Nephron (organoid): ENCODE results near the gene ST8SIA5.

Source experiments
- H3K27ac Mint-ChIP-seq, 3 experiments: 2 replicates each; pipeline ENCODE4 v1.8.0; 2020; ENCODE audit warnings: mixed read lengths in 3 of 3, mild to moderate bottlenecking in 2 of 3, moderate library complexity in 1 of 3
- H3K27me3 Mint-ChIP-seq: 2 replicates; pipeline ENCODE4 v1.8.0; 2021; ENCODE audit warnings: low read depth, mild to moderate bottlenecking, moderate library complexity, mixed read lengths
- H3K36me3 Mint-ChIP-seq: 2 replicates; pipeline ENCODE4 v1.8.0; 2020; ENCODE audit warnings: low read depth, mixed read lengths
- H3K4me1 Mint-ChIP-seq: 2 replicates; pipeline ENCODE4 v1.8.0; 2020; ENCODE audit warnings: mixed read lengths
- H3K4me3 Mint-ChIP-seq, 3 experiments: 2 replicates each; pipeline ENCODE4 v1.8.0; 2020; ENCODE audit warnings: mild to moderate bottlenecking in 3 of 3, mixed read lengths in 3 of 3, moderate library complexity in 2 of 3
- H3K9me3 Mint-ChIP-seq: 2 replicates; pipeline ENCODE4 v1.8.0; 2020; ENCODE audit warnings: mixed read lengths
- TF ChIP-seq, protein P1 (sequence below), 3 experiments: fragments of 200-600 bp; sonication (generic); IDR thresholded peaks; one replicate each; pipeline ENCODE4 v1.5.0; 2021; ENCODE audit warnings: antibody characterized with exemption in 3 of 3; ENCODE audit not compliant: unreplicated experiment in 3 of 3

ST8SIA5 gene

DNA sequence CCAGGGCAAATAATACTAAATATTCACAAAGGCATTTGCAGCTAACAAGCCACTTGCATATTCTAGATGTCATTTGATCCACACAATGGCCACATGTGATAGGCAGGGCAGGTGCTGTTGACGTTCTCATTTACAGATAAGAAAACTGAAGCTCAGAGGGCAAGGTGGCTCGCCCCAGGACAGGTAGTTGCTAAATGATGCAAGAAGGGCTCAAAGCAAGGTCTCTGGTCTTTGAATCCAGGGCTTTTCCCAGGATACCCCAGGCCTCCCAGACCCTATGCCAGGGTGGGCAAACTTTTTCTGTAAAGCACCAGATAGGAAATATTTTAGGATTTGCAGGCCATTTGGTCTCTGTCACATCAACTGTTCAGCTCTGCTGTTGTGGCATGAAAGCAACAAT, 135.0 kb downstream of the ST8SIA5 start:
- Mint-ChIP-seq H3K9me3 (no peaks in the 10 kb centered on the region), H3K27me3 (peaks cover 40% of the 10 kb centered on the region), H3K27ac (no peak overlapping the region), H3K4me3 (no peak overlapping the region), H3K36me3 (no peaks in the 10 kb centered on the region), H3K4me1 (no peaks in the 10 kb centered on the region)
- TF ChIP-seq, protein P1, sequence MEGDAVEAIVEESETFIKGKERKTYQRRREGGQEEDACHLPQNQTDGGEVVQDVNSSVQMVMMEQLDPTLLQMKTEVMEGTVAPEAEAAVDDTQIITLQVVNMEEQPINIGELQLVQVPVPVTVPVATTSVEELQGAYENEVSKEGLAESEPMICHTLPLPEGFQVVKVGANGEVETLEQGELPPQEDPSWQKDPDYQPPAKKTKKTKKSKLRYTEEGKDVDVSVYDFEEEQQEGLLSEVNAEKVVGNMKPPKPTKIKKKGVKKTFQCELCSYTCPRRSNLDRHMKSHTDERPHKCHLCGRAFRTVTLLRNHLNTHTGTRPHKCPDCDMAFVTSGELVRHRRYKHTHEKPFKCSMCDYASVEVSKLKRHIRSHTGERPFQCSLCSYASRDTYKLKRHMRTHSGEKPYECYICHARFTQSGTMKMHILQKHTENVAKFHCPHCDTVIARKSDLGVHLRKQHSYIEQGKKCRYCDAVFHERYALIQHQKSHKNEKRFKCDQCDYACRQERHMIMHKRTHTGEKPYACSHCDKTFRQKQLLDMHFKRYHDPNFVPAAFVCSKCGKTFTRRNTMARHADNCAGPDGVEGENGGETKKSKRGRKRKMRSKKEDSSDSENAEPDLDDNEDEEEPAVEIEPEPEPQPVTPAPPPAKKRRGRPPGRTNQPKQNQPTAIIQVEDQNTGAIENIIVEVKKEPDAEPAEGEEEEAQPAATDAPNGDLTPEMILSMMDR (IDR thresholded peaks at IDR 0.05; ENCODE audit: unreplicated experiment in 3 of 3) = no peak

DNA sequence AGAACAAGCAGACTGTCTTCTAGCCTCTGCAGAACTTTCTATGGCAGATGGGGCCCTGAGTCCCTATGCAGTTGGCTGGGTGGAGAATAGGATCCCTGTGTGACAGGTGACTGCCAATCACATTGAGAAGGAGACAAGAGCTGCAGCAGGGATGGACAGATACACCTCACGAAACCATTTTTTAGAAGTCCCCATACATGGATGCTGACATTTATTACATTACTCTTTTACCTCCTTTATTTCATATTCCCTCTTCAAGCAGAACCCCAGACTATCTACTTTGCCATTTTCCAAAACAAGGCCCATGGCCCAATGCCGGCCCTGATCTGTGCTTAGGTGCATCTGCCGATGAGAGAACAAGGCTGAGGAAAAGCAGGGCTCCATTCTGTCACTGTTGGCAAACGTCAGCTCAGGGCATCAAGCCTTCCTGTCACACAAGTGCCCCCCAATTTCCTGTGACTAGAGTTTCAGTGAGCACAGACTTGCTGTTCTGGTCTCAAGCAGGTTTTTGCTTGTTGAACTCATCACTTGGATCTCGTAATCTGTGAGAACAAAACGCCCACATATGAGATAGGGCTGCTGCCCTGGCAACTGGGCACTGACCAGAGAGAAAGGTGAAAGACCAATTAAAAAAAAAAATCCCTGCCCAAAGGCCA, 135.6 kb downstream of the ST8SIA5 start:
- peaks cover 3% of the 10 kb centered on the region for H3K9me3 Mint-ChIP-seq
- H3K4me1 Mint-ChIP-seq = no peaks in the 10 kb centered on the region
- no peak overlapping the region for H3K4me3 Mint-ChIP-seq
- no peaks in the 10 kb centered on the region for H3K36me3 Mint-ChIP-seq
- TF ChIP-seq, protein P1 (IDR thresholded peaks at IDR 0.05; ENCODE audit: unreplicated experiment in 3 of 3) = no peak
- peaks cover 42% of the 10 kb centered on the region for H3K27me3 Mint-ChIP-seq
- no peak overlapping the region for H3K27ac Mint-ChIP-seq

DNA sequence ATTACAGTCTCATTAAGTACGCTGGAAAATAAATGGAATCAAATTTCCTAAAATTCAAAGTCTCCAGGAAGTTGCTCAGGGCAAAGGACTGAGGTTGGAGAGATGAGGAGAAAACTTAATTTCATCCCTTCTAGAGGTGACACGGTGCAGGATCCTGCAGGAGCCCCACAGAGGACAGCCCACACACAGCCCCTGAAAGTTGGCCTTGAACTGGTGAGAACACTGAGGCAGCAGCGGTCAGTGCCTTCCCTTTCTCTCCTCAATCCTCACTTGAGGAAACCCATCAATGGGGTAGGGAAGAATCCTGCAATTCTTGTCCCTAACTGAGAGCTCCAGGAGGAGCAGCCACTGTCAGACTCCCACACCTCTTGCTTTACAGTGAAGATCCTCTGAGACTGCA, 137.3 kb downstream of the ST8SIA5 start:
- Mint-ChIP-seq H3K27me3 (peaks cover 36% of the 10 kb centered on the region), H3K4me1 (no peaks in the 10 kb centered on the region), H3K9me3 (peaks cover 8% of the 10 kb centered on the region), H3K4me3 (no peak overlapping the region), H3K27ac (no peak overlapping the region), H3K36me3 (no peaks in the 10 kb centered on the region)
- TF ChIP-seq, protein P1 (IDR thresholded peaks at IDR 0.05; ENCODE audit: unreplicated experiment in 3 of 3) = no peak
